HG02938 (cell line): Measurements from ENCODE around the gene ALKBH1.
"Not testable (repeated sequence)": the region's sequence is repeated elsewhere in the genome, so short reads cannot be mapped to it uniquely, and the experiment has no call there.

Experiments used
- ATAC-seq: cut with Tn5 transposase; IDR thresholded peaks from one replicate; pipeline ENCODE4 v1.9.1; 2021; ENCODE audit warnings: mild to moderate bottlenecking, moderate library complexity; ENCODE audit not compliant: unreplicated experiment

ALKBH1 gene

GRCh38 chr14:77674931-77675330, 32.9 kb downstream of the ALKBH1 start:
- no peak for ATAC-seq

- no peak for ATAC-seq
These were observed 34.6 kb downstream of the ALKBH1 start for GRCh38 chr14:77673193-77673592.

GRCh38 chr14:77667331-77667730, 40.5 kb downstream of the ALKBH1 start:
- ATAC-seq, result no peak

- no peak for ATAC-seq
These were observed 44.5 kb downstream of the ALKBH1 start for GRCh38 chr14:77663293-77663692.

GRCh38 chr14:77661562-77661961, 46.3 kb downstream of the ALKBH1 start:
- ATAC-seq, result not testable (repeated sequence)

GRCh38 chr14:77660754-77661153, 47.1 kb downstream of the ALKBH1 start:
- no peak for ATAC-seq

- ATAC-seq, result no peak
These were observed 48.0 kb downstream of the ALKBH1 start for GRCh38 chr14:77659831-77660230.

GRCh38 chr14:77657280-77657679, 50.5 kb downstream of the ALKBH1 start:
- no peak for ATAC-seq

GRCh38 chr14:77654001-77654441, 53.8 kb downstream of the ALKBH1 start:
- ATAC-seq, result no peak

GRCh38 chr14:77649326-77649725, 58.5 kb downstream of the ALKBH1 start:
- ATAC-seq, result no peak

GRCh38 chr14:77648520-77649200, 59.2 kb downstream of the ALKBH1 start:
- no peak for ATAC-seq

GRCh38 chr14:77647853-77648252, 60.0 kb downstream of the ALKBH1 start:
- no peak for ATAC-seq

GRCh38 chr14:77646907-77647306, 60.9 kb downstream of the ALKBH1 start:
- ATAC-seq, result no peak

- no peak for ATAC-seq
These were observed 62.1 kb downstream of the ALKBH1 start for GRCh38 chr14:77645520-77646230.

- ATAC-seq, result no peak
These were observed 65.4 kb downstream of the ALKBH1 start for GRCh38 chr14:77642407-77642806.

- ATAC-seq, result no peak
These were observed 66.1 kb downstream of the ALKBH1 start for GRCh38 chr14:77641534-77642341.

- no peak for ATAC-seq
These were observed 66.9 kb downstream of the ALKBH1 start for GRCh38 chr14:77640756-77641533.

GRCh38 chr14:77638771-77639171, 69.1 kb downstream of the ALKBH1 start:
- no peak for ATAC-seq

GRCh38 chr14:77635869-77636268, 72.0 kb downstream of the ALKBH1 start:
- not testable (repeated sequence) for ATAC-seq

- not testable (repeated sequence) for ATAC-seq
These were observed 72.4 kb downstream of the ALKBH1 start for GRCh38 chr14:77635466-77635865.

- no peak for ATAC-seq
These were observed 77.7 kb downstream of the ALKBH1 start for GRCh38 chr14:77630111-77630510.
